GM21723 (cell line): ENCODE results near the gene HNRNPLL.
A peak's percentile ranks its signal among the peaks of the same experiment; 100 is the strongest.
"Not testable (repeated sequence)": the region's sequence is repeated elsewhere in the genome, so short reads cannot be mapped to it uniquely, and the experiment has no call there.

Experiments used
- ATAC-seq: cut with Tn5 transposase; IDR thresholded peaks from one replicate; pipeline ENCODE4 v1.9.1; 2021; ENCODE audit warnings: mild to moderate bottlenecking, moderate library complexity; ENCODE audit not compliant: unreplicated experiment

Gene HNRNPLL

GRCh38 chr2:38557217-38557616 is 45.5 kb downstream of the HNRNPLL start:
- no peak for ATAC-seq

- no peak for ATAC-seq
Measured at GRCh38 chr2:38556006-38556801, 46.5 kb downstream of the HNRNPLL start.

GRCh38 chr2:38554973-38555595 is 47.6 kb downstream of the HNRNPLL start:
- no peak for ATAC-seq

- no peak for ATAC-seq
Measured at GRCh38 chr2:38553554-38553953, 49.2 kb downstream of the HNRNPLL start.

GRCh38 chr2:38552259-38552658 is 50.5 kb downstream of the HNRNPLL start:
- ATAC-seq = no peak

GRCh38 chr2:38551746-38552145 is 51.0 kb downstream of the HNRNPLL start:
- ATAC-seq = no peak

- ATAC-seq = no peak
Measured at GRCh38 chr2:38551171-38551570, 51.6 kb downstream of the HNRNPLL start.

- ATAC-seq = no peak
Measured at GRCh38 chr2:38549851-38550250, 52.9 kb downstream of the HNRNPLL start.

- no peak for ATAC-seq
Measured at GRCh38 chr2:38549071-38549704, 53.5 kb downstream of the HNRNPLL start.

- ATAC-seq = no peak
Measured at GRCh38 chr2:38547791-38548190, 54.9 kb downstream of the HNRNPLL start.

GRCh38 chr2:38546585-38546984 is 56.1 kb downstream of the HNRNPLL start:
- no peak for ATAC-seq

- no peak for ATAC-seq
Measured at GRCh38 chr2:38546064-38546463, 56.7 kb downstream of the HNRNPLL start.

- not testable (repeated sequence) for ATAC-seq
Measured at GRCh38 chr2:38542248-38542631, 60.5 kb downstream of the HNRNPLL start.

GRCh38 chr2:38540580-38541286 is 62.0 kb downstream of the HNRNPLL start:
- no peak for ATAC-seq

- ATAC-seq = no peak
Measured at GRCh38 chr2:38539086-38539485, 63.6 kb downstream of the HNRNPLL start.

GRCh38 chr2:38537937-38538525 is 64.7 kb downstream of the HNRNPLL start:
- ATAC-seq = no peak

GRCh38 chr2:38537296-38537695 is 65.4 kb downstream of the HNRNPLL start:
- not testable (repeated sequence) for ATAC-seq

- ATAC-seq = peak; percentile 66
Measured at GRCh38 chr2:38535744-38536506, 66.8 kb downstream of the HNRNPLL start.

GRCh38 chr2:38535404-38535743 is 67.4 kb downstream of the HNRNPLL start:
- ATAC-seq = no peak

- ATAC-seq = no peak
Measured at GRCh38 chr2:38534746-38535403, 67.9 kb downstream of the HNRNPLL start.
